Stomach (tissue), 4 donors: ENCODE results near the gene KLF16.

Source experiments
- EP300 ChIP-seq: sonication (generic); formaldehyde crosslinking; IDR thresholded peaks from one replicate; pipeline ENCODE4 v1.6.1; 2017; ENCODE audit warnings: antibody characterized with exemption
- POLR2A ChIP-seq, 4 donors: fragments of 450-650 bp; IDR thresholded peaks; one replicate each; pipeline ENCODE4 v1.6.1; 2016; ENCODE audit warnings: antibody characterized with exemption in 4 of 4, control low read depth in 2 of 4, mild to moderate bottlenecking in 1 of 4, moderate library complexity in 1 of 4
- TF ChIP-seq, protein P1 (sequence below), 7 experiments: fragments of 450-650 bp in 4 of 7; fragments of 200-600 bp in 3 of 7; sonication (generic) in 3 of 7; IDR thresholded peaks; one replicate each; pipeline ENCODE4 v1.5.1; 2016 to 2019; ENCODE audit warnings: antibody characterized with exemption in 7 of 7, control low read depth in 2 of 7, mild to moderate bottlenecking in 1 of 7

DNA sequence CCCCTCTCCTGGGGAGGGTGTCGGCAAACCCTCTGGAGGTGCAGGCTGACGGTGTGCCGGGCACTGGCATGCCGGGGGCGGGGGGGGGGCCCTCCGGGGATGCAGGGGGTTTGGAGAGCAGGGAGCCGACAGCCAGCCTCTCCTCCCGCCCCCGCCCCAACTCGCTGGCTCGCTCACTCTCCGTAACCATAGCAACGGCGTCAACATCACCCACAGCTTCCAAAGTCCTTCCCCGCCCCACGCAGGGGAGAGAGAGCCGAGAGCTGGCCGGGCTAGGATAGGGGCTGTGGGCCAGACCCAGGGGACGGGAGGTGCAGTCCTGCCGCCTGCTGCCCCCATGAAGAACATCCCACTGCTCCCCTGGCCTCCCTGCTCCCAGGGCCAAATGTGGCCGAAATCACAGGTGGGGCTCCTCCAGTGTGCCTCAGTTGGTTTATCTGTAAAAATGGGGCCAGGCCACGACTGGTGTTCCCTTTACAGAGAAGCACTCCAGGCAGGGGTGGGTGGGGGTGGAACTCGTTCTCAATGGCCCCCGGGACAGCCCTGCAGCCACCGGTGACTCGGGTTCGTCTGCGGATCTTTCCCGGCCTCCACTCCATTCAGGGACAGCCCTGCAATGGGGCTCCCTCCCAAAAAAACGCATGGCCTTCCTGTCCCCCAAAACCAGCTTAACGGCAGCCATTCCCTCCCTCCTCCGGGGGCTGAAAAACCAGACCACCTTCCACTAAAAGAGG, 3.2 kb downstream of the KLF16 start:
- TF ChIP-seq, protein P1, sequence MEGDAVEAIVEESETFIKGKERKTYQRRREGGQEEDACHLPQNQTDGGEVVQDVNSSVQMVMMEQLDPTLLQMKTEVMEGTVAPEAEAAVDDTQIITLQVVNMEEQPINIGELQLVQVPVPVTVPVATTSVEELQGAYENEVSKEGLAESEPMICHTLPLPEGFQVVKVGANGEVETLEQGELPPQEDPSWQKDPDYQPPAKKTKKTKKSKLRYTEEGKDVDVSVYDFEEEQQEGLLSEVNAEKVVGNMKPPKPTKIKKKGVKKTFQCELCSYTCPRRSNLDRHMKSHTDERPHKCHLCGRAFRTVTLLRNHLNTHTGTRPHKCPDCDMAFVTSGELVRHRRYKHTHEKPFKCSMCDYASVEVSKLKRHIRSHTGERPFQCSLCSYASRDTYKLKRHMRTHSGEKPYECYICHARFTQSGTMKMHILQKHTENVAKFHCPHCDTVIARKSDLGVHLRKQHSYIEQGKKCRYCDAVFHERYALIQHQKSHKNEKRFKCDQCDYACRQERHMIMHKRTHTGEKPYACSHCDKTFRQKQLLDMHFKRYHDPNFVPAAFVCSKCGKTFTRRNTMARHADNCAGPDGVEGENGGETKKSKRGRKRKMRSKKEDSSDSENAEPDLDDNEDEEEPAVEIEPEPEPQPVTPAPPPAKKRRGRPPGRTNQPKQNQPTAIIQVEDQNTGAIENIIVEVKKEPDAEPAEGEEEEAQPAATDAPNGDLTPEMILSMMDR (IDR thresholded peaks at IDR 0.05): no peak
- TF ChIP-seq POLR2A (IDR thresholded peaks at IDR 0.05) (no peak), EP300 (no peak)
